GM19025 (cell line): ENCODE results near the gene MACC1.

Experiments
- ATAC-seq: cut with Tn5 transposase; IDR thresholded peaks from one replicate; pipeline ENCODE4 v1.9.1; 2021; ENCODE audit warnings: mild to moderate bottlenecking, low read depth, moderate library complexity; ENCODE audit not compliant: unreplicated experiment

MACC1 gene

DNA sequence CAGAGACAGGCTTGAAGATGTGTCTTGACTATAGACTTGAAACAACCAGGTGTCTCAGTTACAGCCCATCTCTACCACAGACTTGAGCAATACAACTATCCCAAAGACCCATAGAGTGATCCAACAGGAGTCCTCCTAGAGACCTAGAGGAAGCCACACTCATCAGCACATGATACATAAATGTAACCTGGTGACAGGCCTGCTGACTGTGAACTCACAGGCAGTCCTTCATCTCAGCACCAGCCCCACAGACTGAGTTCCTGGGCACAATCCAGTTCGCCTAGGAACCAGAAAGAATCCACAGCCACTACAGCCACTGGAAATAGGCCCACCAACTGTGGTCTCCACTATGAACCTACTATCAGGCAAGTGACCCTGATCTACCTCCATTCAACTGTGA, 121.3 kb downstream of the MACC1 start:
- ATAC-seq, result no peak

DNA sequence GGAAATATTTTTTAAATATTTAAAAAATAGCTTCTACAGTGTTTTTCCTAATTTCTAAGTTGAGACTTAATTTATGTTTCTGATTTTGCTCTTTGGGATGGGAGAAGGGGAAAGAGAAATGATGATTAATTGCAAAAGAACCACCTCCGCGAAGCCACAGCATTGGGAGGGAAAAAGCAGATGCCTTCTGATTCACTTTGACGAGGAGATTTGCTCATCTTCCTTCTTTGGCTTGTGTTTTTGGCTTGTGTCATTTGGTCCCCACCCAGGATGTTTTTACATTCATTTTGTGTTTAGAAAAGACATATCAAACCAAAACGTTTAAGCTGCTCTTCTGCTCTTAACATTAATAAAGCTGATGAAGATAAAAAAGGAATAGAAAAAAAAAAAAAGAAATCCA, 121.7 kb downstream of the MACC1 start:
- ATAC-seq, result no peak

DNA sequence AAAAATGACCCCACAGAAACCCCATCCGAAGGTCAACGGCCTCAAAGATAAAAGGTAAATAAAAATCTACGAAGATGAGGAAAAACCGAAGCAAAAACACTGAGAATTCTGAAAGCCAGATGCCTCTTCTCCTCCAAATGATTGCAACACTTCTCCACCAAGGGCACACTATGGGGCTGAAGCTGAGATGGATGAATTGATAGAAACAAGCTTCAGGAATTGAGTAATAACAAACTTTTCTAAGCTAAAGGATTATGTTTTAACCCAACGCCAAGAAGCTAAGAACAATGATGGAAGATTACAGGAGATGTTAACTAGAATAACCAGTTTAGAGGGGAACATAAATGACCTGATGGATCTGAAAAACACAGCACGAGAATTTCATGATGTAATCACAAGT, 127.8 kb downstream of the MACC1 start:
- no peak for ATAC-seq

GRCh38 chr7:20085086-20085485, 132.1 kb downstream of the MACC1 start:
- ATAC-seq, result no peak
